ENCODE measurements around the gene DLG2. TPM values are rescaled to one million over a fixed set of nuclear protein-coding genes. Genes with fewer than 3 reads are reported as not detected.

DLG2 gene
- total and polyA plus RNA-seq, 12 donors, result 1.0 to 14.8 (median 7.4) TPM

- peak in 1 of 8 donors; percentile 33 for ATAC-seq
Observed at GRCh38 chr11:84541731-84542340, 1085.3 kb downstream of the DLG2 start.

GRCh38 chr11:84536456-84536855 is 1090.7 kb downstream of the DLG2 start:
- intact Hi-C loops (cut with DNase I), result no loop called here
- TF ChIP-seq, protein P1, sequence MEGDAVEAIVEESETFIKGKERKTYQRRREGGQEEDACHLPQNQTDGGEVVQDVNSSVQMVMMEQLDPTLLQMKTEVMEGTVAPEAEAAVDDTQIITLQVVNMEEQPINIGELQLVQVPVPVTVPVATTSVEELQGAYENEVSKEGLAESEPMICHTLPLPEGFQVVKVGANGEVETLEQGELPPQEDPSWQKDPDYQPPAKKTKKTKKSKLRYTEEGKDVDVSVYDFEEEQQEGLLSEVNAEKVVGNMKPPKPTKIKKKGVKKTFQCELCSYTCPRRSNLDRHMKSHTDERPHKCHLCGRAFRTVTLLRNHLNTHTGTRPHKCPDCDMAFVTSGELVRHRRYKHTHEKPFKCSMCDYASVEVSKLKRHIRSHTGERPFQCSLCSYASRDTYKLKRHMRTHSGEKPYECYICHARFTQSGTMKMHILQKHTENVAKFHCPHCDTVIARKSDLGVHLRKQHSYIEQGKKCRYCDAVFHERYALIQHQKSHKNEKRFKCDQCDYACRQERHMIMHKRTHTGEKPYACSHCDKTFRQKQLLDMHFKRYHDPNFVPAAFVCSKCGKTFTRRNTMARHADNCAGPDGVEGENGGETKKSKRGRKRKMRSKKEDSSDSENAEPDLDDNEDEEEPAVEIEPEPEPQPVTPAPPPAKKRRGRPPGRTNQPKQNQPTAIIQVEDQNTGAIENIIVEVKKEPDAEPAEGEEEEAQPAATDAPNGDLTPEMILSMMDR (IDR thresholded peaks at IDR 0.05), result no peak
- Histone ChIP-seq H3K27me3 (no peaks in the 10 kb centered on the region), H3K4me1 (no peaks in the 10 kb centered on the region), H3K27ac (no peak overlapping the region), H3K36me3 (no peaks in the 10 kb centered on the region), H3K9me3 (peaks cover 0 to 9% (median 0%) of the 10 kb centered on the region in 11 donors), H3K4me3 (no peak overlapping the region)
- 83 to 87% methylated on average over 3 of the region's 3 CpGs for WGBS, 2 donors
- no peak for DNase-seq
- no peak for ATAC-seq

More at GRCh38 chr11:84541731-84542340, 1085.3 kb downstream of the DLG2 start:
- no peaks in the 10 kb centered on the region for H3K27me3 ChIP-seq
- intact Hi-C loops (cut with DNase I), result no loop called here
- no peak for DNase-seq
- peaks cover 0 to 9% (median 0%) of the 10 kb centered on the region in 11 donors for H3K9me3 ChIP-seq
- H3K27ac ChIP-seq, result no peak overlapping the region
- no peak overlapping the region for H3K4me3 ChIP-seq
- WGBS, 2 donors, result 78 to 89% methylated on average over 4 of the region's 4 CpGs
- no peaks in the 10 kb centered on the region for H3K4me1 ChIP-seq
- TF ChIP-seq, protein P1 (IDR thresholded peaks at IDR 0.05), result no peak
- no peaks in the 10 kb centered on the region for H3K36me3 ChIP-seq

GRCh38 chr11:84532364-84532763 is 1094.8 kb downstream of the DLG2 start:
- WGBS, 2 donors, result 83 to 89% methylated on average over 4 of the region's 4 CpGs
- H3K27me3 ChIP-seq, result no peaks in the 10 kb centered on the region
- TF ChIP-seq, protein P1 (IDR thresholded peaks at IDR 0.05), result no peak
- no peaks in the 10 kb centered on the region for H3K36me3 ChIP-seq
- no peak for ATAC-seq
- no peak for DNase-seq
- no peak overlapping the region for H3K4me3 ChIP-seq
- no peaks in the 10 kb centered on the region for H3K9me3 ChIP-seq
- no peaks in the 10 kb centered on the region for H3K4me1 ChIP-seq
- H3K27ac ChIP-seq, result no peak overlapping the region
- intact Hi-C loops (cut with DNase I), result no loop called here

DNA sequence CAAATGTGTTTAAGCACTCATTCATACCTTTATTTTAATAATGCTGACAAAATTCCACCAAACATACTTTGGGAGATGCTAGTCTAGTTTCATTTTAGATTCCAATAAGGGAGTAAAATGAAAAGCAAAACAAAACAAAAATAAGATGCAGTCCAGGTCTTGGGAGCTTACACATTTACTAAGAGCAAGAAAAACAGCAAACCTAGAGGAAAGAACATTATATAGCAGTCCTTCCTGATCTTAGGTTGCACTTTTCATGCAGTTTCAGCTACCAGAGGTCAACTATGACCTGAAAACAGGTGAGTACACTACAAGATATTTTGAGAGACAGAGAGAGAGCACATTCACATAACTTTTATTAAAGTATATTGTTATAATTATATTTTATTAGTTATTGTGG is 1100.9 kb downstream of the DLG2 start:
- H3K27ac ChIP-seq, result no peak overlapping the region
- no peaks in the 10 kb centered on the region for H3K4me1 ChIP-seq
- intact Hi-C loops (cut with DNase I), result loop anchor here in 8 of 10 donors (5.0 to 10.0 kb wide), 5 partner anchors 131 to 691 kb away; no protein-coding TSS in a partner anchor
- no peaks in the 10 kb centered on the region for H3K36me3 ChIP-seq
- H3K9me3 ChIP-seq, result no peaks in the 10 kb centered on the region
- H3K4me3 ChIP-seq, result no peak overlapping the region
- TF ChIP-seq, protein P1 (IDR thresholded peaks at IDR 0.05), result no peak
- H3K27me3 ChIP-seq, result no peaks in the 10 kb centered on the region
- DNase-seq (no peak), ATAC-seq (no peak)

Measured in heart right ventricle (tissue), 16 donors.